HepG2 (cell line): ENCODE measurements around the gene RIT2. TPM values are rescaled to one million over a fixed set of nuclear protein-coding genes. Genes with fewer than 3 reads are reported as not detected.

Source experiments
- ATAC-seq: fragments of 200-7000 bp; cut with Tn5 transposase; 3 replicates; pipeline ENCODE4 v1.9.1; 2020; ENCODE audit warnings: mild to moderate bottlenecking, moderate library complexity
- BruUV-seq: library from RNA; stranded (reverse); fragments of 400-500 nt; replicated peaks from 2 replicates; lab custom pipeline; 2021; lab: Mats Ljungman, UMichigan
- CTCF ChIA-PET: fragments of 300-600 bp; formaldehyde crosslinking; extraction: SDS; loops from one replicate; lab custom pipeline; 2021; ENCODE audit warnings: low total read pairs, inconsistent platforms, low intra/inter-chr PET ratio; lab: Yijun Ruan, JAX
- POLR2A ChIA-PET: fragments of 350-600 bp; sonication (Branson Sonifier 250); formaldehyde crosslinking; loops from one replicate; lab custom pipeline; 2020; ENCODE audit warnings: antibody characterized with exemption, inconsistent platforms; lab: Yijun Ruan, JAX
- DNase-seq: peaks from one replicate; pipeline ENCODE4 v3.0.0-alpha.2; 2015; ENCODE audit warnings: low spot score
- FAIRE-seq: peaks from 3 replicates; lab custom pipeline; 2011; peaks lifted over from hg19 to GRCh38; lab: Jason Lieb, UNC
- H2AFZ ChIP-seq: one replicate; pipeline ENCODE4 v1.6.1; 2011; ENCODE audit warnings: low read length, inconsistent platforms
- H3K27ac ChIP-seq: fragments of 300-600 bp; 3 replicates; pipeline ENCODE4 v1.8.0; 2011; ENCODE audit warnings: mixed run types, mild to moderate bottlenecking, mixed read lengths, low read length, inconsistent platforms; ENCODE audit not compliant: insufficient read depth; ENCODE audit errors: extremely low read length
- H3K27me3 ChIP-seq, 2 experiments: fragments of 200-600 bp in 1 of 2; 2 replicates in 1 of 2; 3 replicates in 1 of 2; pipeline versions ENCODE4 v1.6.0 to v1.8.0; 2011; ENCODE audit warnings: low read length in 2 of 2, mild to moderate bottlenecking in 2 of 2, moderate library complexity in 2 of 2, inconsistent platforms in 1 of 2; ENCODE audit not compliant: insufficient read depth in 2 of 2, control insufficient read depth in 1 of 2
- H3K36me3 ChIP-seq, 2 experiments: fragments of 200-600 bp in 1 of 2; replicated peaks in 1 of 2; 2 replicates in 1 of 2; 3 replicates in 1 of 2; pipeline versions ENCODE4 v1.5.1 to v1.8.0; 2011; ENCODE audit warnings: low read length in 2 of 2, inconsistent platforms in 1 of 2; ENCODE audit not compliant: insufficient read depth in 2 of 2, control insufficient read depth in 1 of 2
- H3K4me1 ChIP-seq: 2 replicates; pipeline ENCODE4 v1.5.1; 2012; ENCODE audit warnings: low read length, inconsistent platforms; ENCODE audit not compliant: insufficient read depth
- H3K4me2 ChIP-seq: 2 replicates; pipeline ENCODE4 v1.6.0; 2011; ENCODE audit warnings: low read depth, low read length, inconsistent platforms
- H3K4me3 ChIP-seq, 3 experiments: fragments of 200-600 bp in 1 of 3; sonication (generic), shearing (Covaris generic) in 1 of 3; replicated peaks in 1 of 3; 2 replicates each; pipeline ENCODE4 v1.5.1; 2011 to 2016; ENCODE audit warnings: low read length in 3 of 3, inconsistent platforms in 2 of 3, low read depth in 2 of 3, mild to moderate bottlenecking in 2 of 3, control low read depth in 1 of 3, mixed read lengths in 1 of 3; ENCODE audit not compliant: insufficient read depth in 1 of 3
- H3K79me2 ChIP-seq: one replicate; pipeline ENCODE4 v1.6.1; 2011; ENCODE audit warnings: low read length, inconsistent platforms; ENCODE audit not compliant: insufficient read depth
- H3K9ac ChIP-seq: 2 replicates; pipeline ENCODE4 v1.6.0; 2011; ENCODE audit warnings: mild to moderate bottlenecking, low read depth, low read length, inconsistent platforms; ENCODE audit not compliant: insufficient read depth
- H3K9me3 ChIP-seq: 2 replicates; pipeline ENCODE4 v1.5.1; 2012; ENCODE audit warnings: mild to moderate bottlenecking, low read length
- H4K20me1 ChIP-seq: 2 replicates; pipeline ENCODE4 v1.6.0; 2011; ENCODE audit warnings: inconsistent platforms, mild to moderate bottlenecking, low read length, moderate library complexity; ENCODE audit not compliant: insufficient read depth
- ATF7-NPFF ChIP-seq: sonication (generic); formaldehyde crosslinking; IDR thresholded peaks from 2 replicates; pipeline ENCODE4 v1.8.1; 2023; ENCODE audit warnings: mild to moderate bottlenecking, low read depth, missing genetic modification reagents, moderate library complexity
- BCLAF1 ChIP-seq: fragments of 450-650 bp; IDR thresholded peaks from 2 replicates; pipeline ENCODE4 v1.6.1; 2017; ENCODE audit warnings: mild to moderate bottlenecking
- DPF2 ChIP-seq: sonication (generic); formaldehyde crosslinking; IDR thresholded peaks from 2 replicates; pipeline ENCODE4 v1.4.0; 2020; ENCODE audit warnings: mild to moderate bottlenecking, low read depth, missing genetic modification reagents, borderline replicate concordance
- ELF1 ChIP-seq: sonication (generic); formaldehyde crosslinking; IDR thresholded peaks from 2 replicates; pipeline ENCODE4 v1.4.0; 2020; ENCODE audit warnings: missing genetic modification reagents
- FOXK2 ChIP-seq: fragments of 450-650 bp; IDR thresholded peaks from 2 replicates; pipeline ENCODE4 v1.6.1; 2016
- GLMP ChIP-seq: sonication (generic); formaldehyde crosslinking; IDR thresholded peaks from 2 replicates; pipeline ENCODE4 v1.9.0; 2021; ENCODE audit warnings: missing genetic modification reagents, mild to moderate bottlenecking, borderline replicate concordance
- HMGA1 ChIP-seq: sonication (generic); formaldehyde crosslinking; conservative IDR thresholded peaks from 2 replicates; pipeline ENCODE4 v1.4.0; 2020; ENCODE audit warnings: missing genetic modification reagents
- HNF1B ChIP-seq: sonication (generic); formaldehyde crosslinking; IDR thresholded peaks from 2 replicates; pipeline ENCODE4 v1.5.1; 2020; ENCODE audit warnings: mild to moderate bottlenecking, moderate library complexity, missing genetic modification reagents
- MAFF ChIP-seq: IDR thresholded peaks from 2 replicates; pipeline ENCODE4 v1.6.1; 2011; ENCODE audit warnings: low read depth, low read length, improper control_type of control experiment
- MAFK ChIP-seq, 2 experiments: IDR thresholded peaks in 1 of 2; conservative IDR thresholded peaks in 1 of 2; 2 replicates each; pipeline ENCODE4 v1.6.1; 2011; ENCODE audit warnings: improper control_type of control experiment in 2 of 2, low read length in 2 of 2
- MXI1 ChIP-seq: IDR thresholded peaks from 3 replicates; pipeline ENCODE4 v1.6.1; 2012; ENCODE audit warnings: low read depth, low read length, inconsistent platforms, borderline replicate concordance
- RBM22 ChIP-seq: fragments of 200-400 bp; formaldehyde crosslinking; optimal IDR thresholded peaks from 2 replicates; pipeline ENCODE3; 2017; ENCODE audit warnings: mild to moderate bottlenecking, low read length, moderate library complexity
- TCF12 ChIP-seq, 2 experiments: fragments of 450-650 bp in 1 of 2; sonication (generic) in 1 of 2; formaldehyde crosslinking in 1 of 2; IDR thresholded peaks; 2 replicates each; pipeline versions ENCODE4 v1.6.1 to v1.8.0; 2017 to 2022; ENCODE audit warnings: antibody characterized with exemption in 1 of 2, mild to moderate bottlenecking in 1 of 2, missing genetic modification reagents in 1 of 2, moderate library complexity in 1 of 2
- ZBTB46 ChIP-seq: sonication (generic); formaldehyde crosslinking; IDR thresholded peaks from 2 replicates; pipeline ENCODE4 v1.4.0; 2020; ENCODE audit warnings: mild to moderate bottlenecking, missing genetic modification reagents, borderline replicate concordance
- ZNF572 ChIP-seq: sonication (generic); formaldehyde crosslinking; IDR thresholded peaks from 2 replicates; pipeline ENCODE4 v1.5.1; 2020; ENCODE audit warnings: mild to moderate bottlenecking, missing genetic modification reagents
- ZNF607 ChIP-seq: sonication (generic); formaldehyde crosslinking; IDR thresholded peaks from 2 replicates; pipeline ENCODE4 v1.5.1; 2020; ENCODE audit warnings: missing genetic modification reagents, mild to moderate bottlenecking, borderline replicate concordance
- ZNF766 ChIP-seq: sonication (generic); formaldehyde crosslinking; IDR thresholded peaks from 2 replicates; pipeline ENCODE4 v1.5.0; 2020; ENCODE audit warnings: missing genetic modification reagents, borderline replicate concordance
- WGBS: methylation state at CpG from one replicate; pipeline ENCODE4 v1.1.6; 2017; ENCODE audit warnings: low lambda C conversion rate; 5-methylcytosine and 5-hydroxymethylcytosine counted together
- in situ Hi-C: cut with HindIII; loops from 2 replicates; pipeline ENCODE4 v1.10.0; 2017; ENCODE audit warnings: low pct_unique_long_range_greater_than_20kb; ENCODE audit not compliant: extremely low pct_ligation_motif_present
- intact Hi-C: fragments of 100-400 bp; cut with micrococcal nuclease; formaldehyde crosslinking; loops from one replicate; pipeline ENCODE4 v1.10.0; 2022; ENCODE audit not compliant: unreplicated experiment
- polyA plus RNA-seq, 8 experiments: library from polyadenylated mRNA; depleted of rRNA in 3 of 8; stranded (reverse) in 7 of 8; unstranded in 1 of 8; fragments of >200 nt; fragmentation: Illumina TruSeq in 4 of 8; extraction: Trizol in 4 of 8; gene quantifications; 2 replicates each; pipeline versions ENCODE4 v1.2.1 to v1.2.3, GENCODE V29; 2011 to 2016; ENCODE audit warnings: low read depth in 4 of 8, missing spikeins in 1 of 8, mixed read lengths in 1 of 8; ENCODE audit not compliant: insufficient read depth in 1 of 8
- total RNA-seq, 5 experiments: library from RNA; depleted of rRNA; stranded (reverse); fragments of >200 nt; fragmentation: Illumina TruSeq; extraction: Trizol; gene quantifications; 2 replicates each; pipeline ENCODE4 v1.2.3, GENCODE V29; 2016; ENCODE audit warnings: low read depth in 1 of 5

The RIT2 gene
- total and polyA plus RNA-seq, 2 of the 13 experiments (the other 11 are each of a cell fraction or from before 2014, with no cell fraction given) = not detected

- FAIRE-seq = no peak
- POLR2A ChIA-PET = no interaction called here
- DNase-seq = no peak
- in situ Hi-C loops (no loop called here), intact Hi-C loops (no loop called here)
- no peaks in the 10 kb centered on the region for H3K36me3 ChIP-seq
- BruUV-seq = no TSS peak
- no peaks in the 10 kb centered on the region for H3K79me2 ChIP-seq
- H4K20me1 ChIP-seq = no peaks in the 10 kb centered on the region
- H3K4me3 ChIP-seq = no peak overlapping the region
- no peak overlapping the region for H3K27ac ChIP-seq
- no peaks in the 10 kb centered on the region for H3K4me1 ChIP-seq
- no peak overlapping the region for H3K9ac ChIP-seq
- CTCF ChIA-PET = no interaction called here
- no peak overlapping the region for H3K4me2 ChIP-seq
- no peak overlapping the region for H2AFZ ChIP-seq
- no peaks in the 10 kb centered on the region for H3K9me3 ChIP-seq
- WGBS = 12% methylated on average over 5 of the region's 5 CpGs
- no peaks in the 10 kb centered on the region for H3K27me3 ChIP-seq
- no peak for ATAC-seq
- TF ChIP-seq FOXK2 (no peak), TCF12 (IDR thresholded peaks at IDR 0.05) (no peak), TCF12 (CRISPR knock-in tag; IDR thresholded peaks at IDR 0.05) (no peak), MXI1 (no peak), ZNF766 (no peak), DPF2 (CRISPR knock-in tag) (no peak), ZNF572 (no peak), ELF1 (CRISPR knock-in tag) (no peak), ATF7-NPFF (CRISPR knock-in tag) (no peak), ZNF607 (CRISPR knock-in tag) (no peak), HNF1B (no peak), GLMP (CRISPR knock-in tag) (no peak), HMGA1 (CRISPR knock-in tag) (no peak), BCLAF1 (no peak), RBM22 (no peak), MAFK (conservative IDR thresholded peaks at IDR 0.05 in 1 of 2, IDR thresholded peaks at IDR 0.05 in 1 of 2; ENCODE audit: low read length in 2 of 2) (no peak), MAFF (no peak), ZBTB46 (no peak)
These were observed 334.1 kb downstream of the RIT2 start for GRCh38 chr18:42781298-42781815.
